Measurements from ENCODE around the gene KLHL15. TPM values are rescaled to one million over a fixed set of nuclear protein-coding genes. Genes with fewer than 3 reads are reported as not detected.
"Not testable (repeated sequence)": the region's sequence is repeated elsewhere in the genome, so short reads cannot be mapped to it uniquely, and the experiment has no call there.

KLHL15 gene
- total RNA-seq (ENCODE audit: unreplicated experiment) = 5.0 TPM
- long read RNA-seq = 0 reads

DNA sequence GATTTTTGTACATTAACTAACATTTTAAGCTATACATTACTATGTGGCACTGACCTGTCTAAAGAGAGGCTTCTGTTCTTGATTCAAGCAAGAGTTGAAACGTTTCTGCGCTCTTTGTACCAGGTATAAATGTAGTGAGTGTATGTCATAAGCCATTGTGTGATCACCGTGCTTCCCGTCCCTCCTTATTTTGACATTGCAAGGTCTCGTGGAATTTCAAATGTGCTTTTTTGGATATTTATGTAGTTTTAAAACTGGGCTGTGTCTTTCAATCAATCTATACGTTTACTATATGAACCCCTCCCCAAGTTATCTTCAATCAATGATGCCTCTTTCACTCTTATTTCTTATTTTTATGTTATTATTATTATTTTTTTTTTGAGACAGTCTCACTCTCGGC, at the start of gene KLHL15:
Gene KLHL15, minus strand, starts transcription at position 101 of the 400 bp plus-strand sequence. CDS start 20,493 bp downstream, outside the sequence.
- no peak for DNase-seq
- TF ChIP-seq, protein P1, sequence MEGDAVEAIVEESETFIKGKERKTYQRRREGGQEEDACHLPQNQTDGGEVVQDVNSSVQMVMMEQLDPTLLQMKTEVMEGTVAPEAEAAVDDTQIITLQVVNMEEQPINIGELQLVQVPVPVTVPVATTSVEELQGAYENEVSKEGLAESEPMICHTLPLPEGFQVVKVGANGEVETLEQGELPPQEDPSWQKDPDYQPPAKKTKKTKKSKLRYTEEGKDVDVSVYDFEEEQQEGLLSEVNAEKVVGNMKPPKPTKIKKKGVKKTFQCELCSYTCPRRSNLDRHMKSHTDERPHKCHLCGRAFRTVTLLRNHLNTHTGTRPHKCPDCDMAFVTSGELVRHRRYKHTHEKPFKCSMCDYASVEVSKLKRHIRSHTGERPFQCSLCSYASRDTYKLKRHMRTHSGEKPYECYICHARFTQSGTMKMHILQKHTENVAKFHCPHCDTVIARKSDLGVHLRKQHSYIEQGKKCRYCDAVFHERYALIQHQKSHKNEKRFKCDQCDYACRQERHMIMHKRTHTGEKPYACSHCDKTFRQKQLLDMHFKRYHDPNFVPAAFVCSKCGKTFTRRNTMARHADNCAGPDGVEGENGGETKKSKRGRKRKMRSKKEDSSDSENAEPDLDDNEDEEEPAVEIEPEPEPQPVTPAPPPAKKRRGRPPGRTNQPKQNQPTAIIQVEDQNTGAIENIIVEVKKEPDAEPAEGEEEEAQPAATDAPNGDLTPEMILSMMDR (IDR thresholded peaks at IDR 0.05; ENCODE audit: partially characterized antibody, unreplicated experiment) = no peak
- peaks cover 2% of the 10 kb centered on the region for H3K27me3 Mint-ChIP-seq (ENCODE audit: unreplicated experiment)
- H3K4me1 Mint-ChIP-seq (ENCODE audit: low read depth, unreplicated experiment) = peaks cover 2% of the 10 kb centered on the region
- peaks cover 4% of the 10 kb centered on the region for H3K9me3 Mint-ChIP-seq (ENCODE audit: unreplicated experiment)
- no peaks in the 10 kb centered on the region for H3K36me3 Mint-ChIP-seq (ENCODE audit: unreplicated experiment)
- peak within 1 kb of the TSS; percentile 90 for H3K4me3 Mint-ChIP-seq (ENCODE audit: unreplicated experiment)
- peak within 1 kb of the TSS; percentile 96 for H3K27ac Mint-ChIP-seq (ENCODE audit: unreplicated experiment)

DNA sequence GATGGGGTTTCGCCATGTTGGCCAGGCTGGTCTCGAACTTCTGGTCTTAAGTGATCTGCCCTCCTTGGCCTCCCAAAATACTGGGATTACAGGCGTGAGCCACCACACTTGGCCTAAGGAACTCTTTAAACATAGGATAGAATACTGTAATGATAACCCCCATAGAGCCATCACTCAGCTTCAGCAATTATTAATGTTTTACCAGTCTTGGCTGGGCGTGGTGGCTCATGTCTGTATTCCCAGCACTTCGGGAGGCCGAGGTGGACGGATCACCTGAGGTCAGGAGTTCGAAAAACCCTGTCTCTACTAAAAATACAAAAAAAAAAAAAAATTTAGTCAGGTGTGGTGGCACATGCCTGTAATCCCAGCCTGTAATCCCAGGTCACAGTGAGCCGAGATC, 42.9 kb upstream of the KLHL15 start:
- no peak for DNase-seq
- H3K27ac Mint-ChIP-seq (ENCODE audit: unreplicated experiment) = no peak overlapping the region
- no peaks in the 10 kb centered on the region for H3K9me3 Mint-ChIP-seq (ENCODE audit: unreplicated experiment)
- no peaks in the 10 kb centered on the region for H3K4me1 Mint-ChIP-seq (ENCODE audit: low read depth, unreplicated experiment)
- H3K4me3 Mint-ChIP-seq (ENCODE audit: unreplicated experiment) = no peak overlapping the region
- TF ChIP-seq, protein P1 (IDR thresholded peaks at IDR 0.05; ENCODE audit: partially characterized antibody, unreplicated experiment) = no peak
- no peaks in the 10 kb centered on the region for H3K36me3 Mint-ChIP-seq (ENCODE audit: unreplicated experiment)
- no peaks in the 10 kb centered on the region for H3K27me3 Mint-ChIP-seq (ENCODE audit: unreplicated experiment)

DNA sequence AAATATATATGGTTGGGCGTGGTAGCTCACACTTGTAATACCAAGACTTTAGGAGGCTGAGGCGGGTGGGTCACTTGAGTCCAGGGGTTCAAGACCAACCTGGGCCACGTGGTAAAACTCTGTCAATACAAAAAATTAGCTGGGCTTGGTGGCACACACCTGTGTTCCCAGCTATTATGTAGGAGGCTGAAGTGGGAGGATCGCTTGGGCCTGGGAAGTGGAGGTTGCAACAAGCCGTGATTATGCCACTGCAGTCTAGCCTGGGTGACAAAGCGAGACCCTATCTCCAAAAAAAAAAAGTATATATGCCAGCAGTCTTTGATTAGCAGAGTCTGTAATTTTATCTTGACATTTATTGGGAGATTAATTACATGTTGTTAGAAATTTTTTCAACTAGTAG, 36.5 kb upstream of the KLHL15 start:
- no peak overlapping the region for H3K4me3 Mint-ChIP-seq (ENCODE audit: unreplicated experiment)
- H3K4me1 Mint-ChIP-seq (ENCODE audit: low read depth, unreplicated experiment) = no peaks in the 10 kb centered on the region
- H3K27ac Mint-ChIP-seq (ENCODE audit: unreplicated experiment) = no peak overlapping the region
- H3K9me3 Mint-ChIP-seq (ENCODE audit: unreplicated experiment) = no peaks in the 10 kb centered on the region
- no peak for DNase-seq
- no peaks in the 10 kb centered on the region for H3K27me3 Mint-ChIP-seq (ENCODE audit: unreplicated experiment)
- no peaks in the 10 kb centered on the region for H3K36me3 Mint-ChIP-seq (ENCODE audit: unreplicated experiment)
- TF ChIP-seq, protein P1 (IDR thresholded peaks at IDR 0.05; ENCODE audit: partially characterized antibody, unreplicated experiment) = no peak

DNA sequence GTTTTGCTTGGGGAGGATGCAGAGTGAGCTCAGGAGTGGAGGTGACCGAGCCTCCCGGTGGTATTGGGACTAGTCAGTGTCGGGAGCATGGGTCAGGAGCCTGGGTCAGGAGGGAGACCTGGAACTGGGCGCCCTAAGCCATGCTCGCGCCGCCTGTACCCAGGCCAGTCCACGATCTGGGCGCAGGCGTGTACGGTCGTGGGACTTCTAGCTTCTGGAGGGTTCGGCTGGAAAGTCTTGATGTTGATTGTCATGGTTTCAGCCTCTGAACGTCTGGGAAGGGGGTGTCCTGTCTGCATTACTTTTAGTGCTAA, 28.0 kb upstream of the KLHL15 start:
- H3K4me3 Mint-ChIP-seq (ENCODE audit: unreplicated experiment) = no peak overlapping the region
- no peaks in the 10 kb centered on the region for H3K27me3 Mint-ChIP-seq (ENCODE audit: unreplicated experiment)
- H3K4me1 Mint-ChIP-seq (ENCODE audit: low read depth, unreplicated experiment) = peaks cover 2% of the 10 kb centered on the region
- no peaks in the 10 kb centered on the region for H3K9me3 Mint-ChIP-seq (ENCODE audit: unreplicated experiment)
- TF ChIP-seq, protein P1 (IDR thresholded peaks at IDR 0.05; ENCODE audit: partially characterized antibody, unreplicated experiment) = no peak
- H3K36me3 Mint-ChIP-seq (ENCODE audit: unreplicated experiment) = no peaks in the 10 kb centered on the region
- H3K27ac Mint-ChIP-seq (ENCODE audit: unreplicated experiment) = peak overlapping the region; percentile 98
- no peak for DNase-seq

GRCh38 chrX:24054182-24055042, 27.4 kb upstream of the KLHL15 start, which contains the start of gene EIF2S3:
Gene EIF2S3 (plus strand): TSS chrX:24054956. CDS start chrX:24054969, 13 bp downstream.
- DNase-seq = peak; percentile 75
- H3K27me3 Mint-ChIP-seq (ENCODE audit: unreplicated experiment) = no peaks in the 10 kb centered on the region
- TF ChIP-seq, protein P1 (IDR thresholded peaks at IDR 0.05; ENCODE audit: partially characterized antibody, unreplicated experiment) = peak; percentile 69
- H3K36me3 Mint-ChIP-seq (ENCODE audit: unreplicated experiment) = no peaks in the 10 kb centered on the region
- peak within 1 kb of the TSS; percentile 98 for H3K27ac Mint-ChIP-seq (ENCODE audit: unreplicated experiment)
- H3K4me3 Mint-ChIP-seq (ENCODE audit: unreplicated experiment) = no peak within 1 kb of the TSS
- H3K9me3 Mint-ChIP-seq (ENCODE audit: unreplicated experiment) = no peaks in the 10 kb centered on the region
- peaks cover 2% of the 10 kb centered on the region for H3K4me1 Mint-ChIP-seq (ENCODE audit: low read depth, unreplicated experiment)

DNA sequence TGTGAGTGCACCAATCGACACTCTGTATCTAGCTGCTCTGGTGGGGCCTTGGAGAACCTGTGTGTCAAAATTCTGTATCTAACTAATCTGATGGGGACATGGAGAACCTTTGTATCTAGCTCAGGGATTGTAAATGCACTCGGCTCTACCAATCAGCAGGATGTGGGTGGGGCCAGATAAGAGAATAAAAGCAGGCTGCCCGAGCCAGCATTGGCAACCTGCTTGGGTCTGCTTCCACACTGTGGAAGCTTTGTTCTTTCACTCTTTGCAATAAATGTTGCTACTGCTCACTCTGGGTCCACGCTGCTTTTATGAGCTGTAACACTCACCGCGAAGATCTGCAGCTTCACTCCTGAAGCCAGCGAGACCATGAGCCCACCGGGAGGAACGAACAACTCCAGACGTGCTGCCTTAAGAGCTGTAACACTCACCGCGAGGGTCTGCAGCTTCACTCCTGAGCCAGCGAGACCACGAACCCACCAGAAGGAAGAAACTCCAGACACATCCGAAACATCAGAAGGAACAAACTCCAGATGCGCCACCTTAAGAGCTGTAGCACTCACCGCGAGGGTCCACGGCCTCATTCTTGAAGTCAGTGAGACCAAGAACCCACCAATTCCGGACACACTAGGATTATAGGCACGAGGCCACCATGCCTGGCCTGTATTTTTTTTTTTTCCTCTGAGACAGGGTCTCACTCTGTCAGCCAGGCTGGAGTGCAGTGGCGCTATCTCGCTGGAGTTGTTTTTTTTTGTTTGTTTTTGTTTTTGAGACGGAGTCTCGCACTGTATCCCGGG, 23.7 kb upstream of the KLHL15 start:
- not testable (repeated sequence) for H3K27me3 Mint-ChIP-seq (ENCODE audit: unreplicated experiment); H3K4me1 Mint-ChIP-seq (ENCODE audit: low read depth, unreplicated experiment); H3K9me3 Mint-ChIP-seq (ENCODE audit: unreplicated experiment); DNase-seq; H3K36me3 Mint-ChIP-seq (ENCODE audit: unreplicated experiment); H3K4me3 Mint-ChIP-seq (ENCODE audit: unreplicated experiment); H3K27ac Mint-ChIP-seq (ENCODE audit: unreplicated experiment)

DNA sequence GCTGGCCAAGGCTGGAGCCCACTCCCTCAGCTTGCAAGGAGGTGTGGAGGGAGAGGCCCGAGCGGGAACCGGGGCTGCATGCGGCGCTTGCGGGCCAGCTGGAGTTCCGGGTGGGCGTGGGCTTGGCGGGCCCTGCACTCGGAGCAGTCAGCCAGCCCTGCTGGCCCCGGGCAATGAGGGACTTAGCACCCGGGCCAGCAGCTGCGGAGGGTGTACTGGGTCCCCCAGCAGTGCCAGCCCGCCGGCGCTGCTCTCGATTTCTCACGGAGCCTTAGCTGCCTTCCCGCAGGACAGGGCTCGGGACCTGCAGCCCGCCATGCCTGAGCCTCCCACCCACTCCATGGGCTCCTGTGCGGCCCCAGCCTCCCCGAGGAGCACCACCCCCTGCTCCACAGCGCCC, 22.7 kb upstream of the KLHL15 start:
- not testable (repeated sequence) for DNase-seq; H3K4me3 Mint-ChIP-seq (ENCODE audit: unreplicated experiment); H3K36me3 Mint-ChIP-seq (ENCODE audit: unreplicated experiment); H3K27ac Mint-ChIP-seq (ENCODE audit: unreplicated experiment); H3K27me3 Mint-ChIP-seq (ENCODE audit: unreplicated experiment); H3K9me3 Mint-ChIP-seq (ENCODE audit: unreplicated experiment); H3K4me1 Mint-ChIP-seq (ENCODE audit: low read depth, unreplicated experiment)

Data from glutamatergic neuron (in vitro differentiated cells).